GM18951 (cell line): ENCODE results near the gene FUT8.
"Not testable (repeated sequence)": the region's sequence is repeated elsewhere in the genome, so short reads cannot be mapped to it uniquely, and the experiment has no call there.

Experiments used
- POLR2A ChIP-seq: IDR thresholded peaks from 4 replicates; pipeline ENCODE4 v1.6.1; 2011; ENCODE audit warnings: mild to moderate bottlenecking; ENCODE audit not compliant: insufficient read length, insufficient read depth; ENCODE audit errors: extremely low read depth
- in situ Hi-C: fragments of 300-500 bp; cut with MboI; formaldehyde crosslinking; loops from one replicate; pipeline ENCODE4 v1.12.0; 2022; ENCODE audit warnings: low sequenced_read_pairs, mixed read lengths, inconsistent platforms; ENCODE audit not compliant: unreplicated experiment

The FUT8 gene

GRCh38 chr14:65423982-65424381, 11.5 kb downstream of the FUT8 start:
- in situ Hi-C loops, result loop anchor here (25.0 kb wide), 2 partner anchors 538 to 638 kb away; no protein-coding TSS in a partner anchor
- no peak for TF ChIP-seq POLR2A

- no peak for TF ChIP-seq POLR2A
- in situ Hi-C loops, result loop anchor here (25.0 kb wide), 2 partner anchors 538 to 638 kb away; no protein-coding TSS in a partner anchor
Measured at GRCh38 chr14:65424531-65424930, 12.0 kb downstream of the FUT8 start.

- no peak for TF ChIP-seq POLR2A
- in situ Hi-C loops, result no loop called here
Measured at GRCh38 chr14:65425885-65426284, 13.4 kb downstream of the FUT8 start.

DNA sequence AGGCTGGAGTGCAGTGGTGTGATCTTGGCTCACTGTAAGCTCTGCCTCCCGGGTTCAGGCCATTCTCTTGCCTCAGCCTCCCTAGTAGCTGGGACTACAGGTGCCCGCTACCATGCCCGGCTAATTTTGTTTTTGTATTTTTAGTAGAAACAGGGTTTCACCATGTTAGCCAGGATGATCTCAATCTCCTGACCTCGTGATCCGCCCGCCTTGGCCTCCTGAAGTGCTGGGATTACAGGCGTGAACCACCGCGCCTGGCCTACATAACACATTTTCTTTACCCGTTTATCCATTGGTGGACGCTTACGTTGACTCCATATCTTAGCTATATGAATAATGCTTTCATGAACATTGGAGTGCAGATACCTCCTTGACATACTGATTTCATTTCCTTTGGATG, 14.4 kb downstream of the FUT8 start:
- in situ Hi-C loops, result not testable (repeated sequence)

GRCh38 chr14:65428691-65429090, 16.2 kb downstream of the FUT8 start:
- in situ Hi-C loops, result no loop called here
- TF ChIP-seq POLR2A, result no peak

DNA sequence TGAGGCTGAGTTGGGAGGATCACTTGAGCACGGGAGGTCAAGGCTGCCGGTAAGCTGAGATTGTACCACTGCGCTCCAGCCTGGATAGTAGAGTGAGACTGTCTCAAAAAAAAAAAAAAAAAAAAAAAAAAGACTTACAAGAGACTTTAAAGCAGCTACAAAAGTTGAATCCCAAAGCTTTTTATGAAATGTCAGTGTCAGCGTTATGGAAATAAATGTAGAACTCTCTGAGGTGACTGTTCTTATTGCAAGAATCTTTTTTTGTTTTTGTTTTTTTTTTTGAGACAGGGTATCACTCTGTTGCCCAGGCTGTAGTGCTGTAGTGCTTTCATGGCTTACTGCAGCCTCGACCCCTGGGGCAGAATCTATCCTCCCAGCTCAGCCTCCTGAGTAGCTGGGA, 17.2 kb downstream of the FUT8 start:
- in situ Hi-C loops, result no loop called here
- no peak for TF ChIP-seq POLR2A

- in situ Hi-C loops, result no loop called here
- no peak for TF ChIP-seq POLR2A
Measured at GRCh38 chr14:65431245-65431644, 18.7 kb downstream of the FUT8 start.

DNA sequence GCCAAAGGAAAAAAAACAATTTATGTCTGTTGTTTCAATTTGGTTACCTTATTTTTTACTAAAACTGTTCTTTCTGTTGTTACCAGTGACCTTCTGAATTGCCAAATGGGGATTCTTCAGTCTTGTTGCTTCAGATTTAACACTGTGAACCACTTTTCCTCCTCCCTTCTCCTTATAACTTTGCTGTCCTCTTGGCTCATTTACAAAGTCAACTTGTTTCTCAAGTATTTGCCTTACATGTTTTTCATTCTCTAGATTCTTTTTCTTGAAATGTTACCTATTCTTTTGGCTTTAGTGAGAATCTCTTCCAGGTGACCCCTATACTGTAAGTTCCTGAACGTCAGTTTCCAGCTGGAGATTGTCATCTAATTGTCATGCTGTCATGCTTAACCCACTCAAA, 19.4 kb downstream of the FUT8 start:
- in situ Hi-C loops, result no loop called here
- no peak for TF ChIP-seq POLR2A

- no peak for TF ChIP-seq POLR2A
- in situ Hi-C loops, result no loop called here
Measured at GRCh38 chr14:65432361-65432948, 19.9 kb downstream of the FUT8 start.

GRCh38 chr14:65433157-65433556, 20.6 kb downstream of the FUT8 start:
- TF ChIP-seq POLR2A, result no peak
- in situ Hi-C loops, result no loop called here

DNA sequence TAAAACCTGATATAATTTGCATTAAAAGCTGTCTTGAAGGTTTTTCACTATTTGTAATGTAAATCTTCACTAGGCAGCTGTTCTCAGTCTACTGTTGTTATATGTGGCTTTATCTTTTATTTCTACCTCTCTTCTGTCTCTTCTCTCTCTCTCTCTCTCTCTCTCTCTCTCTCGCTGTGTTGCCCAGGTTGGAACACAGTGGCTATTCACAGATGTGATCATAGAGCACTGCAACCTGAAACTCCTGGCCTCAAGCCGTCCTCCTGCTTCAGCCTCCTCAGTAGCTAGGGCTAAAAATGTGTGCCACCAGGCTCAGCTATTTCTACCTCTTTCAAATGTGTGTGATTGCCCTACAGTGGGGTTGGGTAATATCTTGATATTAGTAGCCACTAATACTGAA, 21.1 kb downstream of the FUT8 start:
- in situ Hi-C loops, result no loop called here
- no peak for TF ChIP-seq POLR2A

- no peak for TF ChIP-seq POLR2A
- in situ Hi-C loops, result no loop called here
Measured at GRCh38 chr14:65434216-65434850, 21.8 kb downstream of the FUT8 start.

GRCh38 chr14:65438266-65438933, 25.9 kb downstream of the FUT8 start:
- in situ Hi-C loops, result no loop called here
- no peak for TF ChIP-seq POLR2A

DNA sequence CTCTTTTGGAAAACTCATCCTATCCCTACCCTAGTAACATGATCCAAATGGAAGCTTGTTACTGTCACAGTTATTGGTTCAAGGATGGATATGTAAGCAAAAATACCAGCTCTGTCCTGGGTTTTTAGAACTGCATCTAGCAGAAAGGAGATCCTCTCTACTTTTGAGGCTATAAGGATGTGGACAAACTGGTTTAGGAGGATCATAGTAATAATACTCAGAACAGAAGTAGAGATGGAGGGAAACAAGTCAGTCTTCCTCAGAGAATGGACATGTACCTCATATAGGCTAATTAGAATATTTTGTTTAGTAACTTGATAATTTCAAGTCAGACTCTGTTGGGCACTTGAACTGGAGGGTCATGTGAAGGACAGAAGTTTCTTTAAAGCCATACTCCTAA, 26.6 kb downstream of the FUT8 start:
- in situ Hi-C loops, result no loop called here
- TF ChIP-seq POLR2A, result no peak
